Measurements from ENCODE around the gene ADPRH. TPM values are rescaled to one million over a fixed set of nuclear protein-coding genes. Genes with fewer than 3 reads are reported as not detected.

ADPRH gene
- total and polyA plus RNA-seq, 10 of the 15 experiments (the other 5 are each of a cell fraction or from before 2014, with no cell fraction given) = 2.3 to 32.6 (median 19.0) TPM

- Histone ChIP-seq H3K4me1 (ENCODE audit: control insufficient read depth, insufficient read depth, low read length) (peaks cover 59% of the 10 kb centered on the region), H3K9ac (ENCODE audit: control insufficient read depth, insufficient read depth, low read length) (peak within 1 kb of the TSS; percentile 80), H3K27ac (ENCODE audit: control insufficient read depth, insufficient read depth) (peak within 1 kb of the TSS; percentile 87), H2AFZ (ENCODE audit: control insufficient read depth, low read depth, low read length) (peak within 1 kb of the TSS; percentile 37), H3K36me3 (ENCODE audit: control insufficient read depth in 2 of 2, insufficient read depth in 2 of 2, low read length in 1 of 2) (no peaks in the 10 kb centered on the region), H4K20me1 (ENCODE audit: control insufficient read depth, insufficient read depth) (no peaks in the 10 kb centered on the region), H3K79me2 (ENCODE audit: control insufficient read depth, insufficient read depth, low read length) (peaks cover 25% of the 10 kb centered on the region), H3K4me3 (peak within 1 kb of the TSS; percentile 43), H3K4me2 (ENCODE audit: control insufficient read depth, insufficient read depth) (peak within 1 kb of the TSS; percentile 80), H3K9me3 (replicated peaks; ENCODE audit: control insufficient read depth, insufficient read depth, low read length) (no peaks in the 10 kb centered on the region), H3K27me3 (replicated peaks in 1 of 2; ENCODE audit: control insufficient read depth in 2 of 2, insufficient read depth in 2 of 2, low read length in 1 of 2) (no peaks in the 10 kb centered on the region)
- ATAC-seq (peak; percentile 2), DNase-seq (ENCODE audit: low read depth, low spot score) (no peak), FAIRE-seq (no peak)
- in situ Hi-C loops (cut with MboI) (loop anchor here (5.0 kb wide), 1 partner anchor 80 kb away; the partner anchor contains the start of gene COX17), intact Hi-C loops (cut with micrococcal nuclease; ENCODE audit: unreplicated experiment) (loop anchor here (1.0 kb wide), 3 partner anchors 17 to 35 kb away; no protein-coding TSS in a partner anchor)
- ChIA-PET CTCF (interaction anchor here (0.6 to 6.0 kb wide), 5 partner anchors 11 to 83 kb away, joined by 3 to 71 read pairs (median 13); no protein-coding TSS in a partner anchor), RAD21 (ENCODE audit: unreplicated experiment) (interaction anchor here (0.7 to 7.0 kb wide), 8 partner anchors 16 to 134 kb away, joined by 3 to 147 read pairs (median 4); partner anchors contain the start of genes CD80, COX17 and TMEM39A), POLR2A (interaction anchor here (6.2 to 10.4 kb wide), 4 partner anchors 9 to 40 kb away, joined by 57 to 133 read pairs (median 104); partner anchors contain the start of genes ADPRH and CD80), SMC1A (ENCODE audit: uncharacterized antibody, unreplicated experiment) (interaction anchor here (1.0 to 4.5 kb wide), 10 partner anchors 8 to 82 kb away, joined by 3 to 41 read pairs (median 10); partner anchors contain the start of genes ADPRH and CD80)
- TSS peak; percentile 48 for BruUV-seq (replicated peaks)
- WGBS (ENCODE audit: insufficient coverage, insufficient replicate concordance, low lambda C conversion rate, missing lambda C conversion rate) = under 1% methylated on average over 7 of the region's 7 CpGs
- peak in 1 of 2 experiments; percentile 42; a peak in 1 of 4 replicates for TF ChIP-seq EP300 (IDR thresholded peaks at IDR 0.05; ENCODE audit: borderline replicate concordance in 1 of 2, control insufficient read depth in 1 of 2, low read depth in 2 of 2, low read length in 2 of 2)
- TF ChIP-seq SMARCA5 (IDR thresholded peaks at IDR 0.05) = no peak
- peak; percentile 25; the same call in 1 of the 2 replicates for TF ChIP-seq BMI1 (IDR thresholded peaks at IDR 0.05; ENCODE audit: borderline replicate concordance)
- peak; percentile 81 for TF ChIP-seq SMAD5 (IDR thresholded peaks at IDR 0.05; ENCODE audit: low read depth)
- peak; percentile 85; the same call in 1 of the 2 replicates for TF ChIP-seq NR2F1 (conservative IDR thresholded peaks at IDR 0.05)
- no peak for TF ChIP-seq HCFC1 (IDR thresholded peaks at IDR 0.05; ENCODE audit: low read length)
- peak; percentile 67; the same call in 1 of the 2 replicates for TF ChIP-seq IKZF1 (conservative IDR thresholded peaks at IDR 0.05)
- no peak for TF ChIP-seq ESRRA (IDR thresholded peaks at IDR 0.05; ENCODE audit: low read length)
- TF ChIP-seq FOXM1 (IDR thresholded peaks at IDR 0.05; ENCODE audit: low read depth, low read length) = 0 out of 2 replicates have a peak, but pooled peaks have one; percentile 32
- no peak for TF ChIP-seq TCF3 (IDR thresholded peaks at IDR 0.05; ENCODE audit: borderline replicate concordance, insufficient read depth, low read depth, low read length)
- no peak for TF ChIP-seq TCF12 (IDR thresholded peaks at IDR 0.05; ENCODE audit: low read depth, low read length)
- TF ChIP-seq ELK1 (IDR thresholded peaks at IDR 0.05; ENCODE audit: low read depth, low read length) = no peak
- no peak for TF ChIP-seq SUPT20H (IDR thresholded peaks at IDR 0.05; ENCODE audit: borderline replicate concordance, control insufficient read depth, low read depth, low read length)
- no peak for TF ChIP-seq TARDBP (IDR thresholded peaks at IDR 0.05; ENCODE audit: borderline replicate concordance)
- no peak for TF ChIP-seq FOXK2 (IDR thresholded peaks at IDR 0.05)
- TF ChIP-seq YY1 (IDR thresholded peaks at IDR 0.05; ENCODE audit: low read depth, low read length) = no peak
- peak; percentile 56 for TF ChIP-seq RELA (IDR thresholded peaks at IDR 0.05; ENCODE audit: borderline replicate concordance, partially characterized antibody)
- TF ChIP-seq TBL1XR1 (IDR thresholded peaks at IDR 0.05; ENCODE audit: low read depth, low read length) = 0 out of 2 replicates have a peak, but pooled peaks have one; percentile 19
- TF ChIP-seq ZZZ3 (IDR thresholded peaks at IDR 0.05; ENCODE audit: control insufficient read depth, insufficient read length, low read depth) = no peak
- TF ChIP-seq JUNB (IDR thresholded peaks at IDR 0.05) = peak; percentile 39; the same call in 1 of the 2 replicates
- TF ChIP-seq SREBF1 (IDR thresholded peaks at IDR 0.05; ENCODE audit: low read length) = no peak
- TF ChIP-seq RB1 (IDR thresholded peaks at IDR 0.05; ENCODE audit: borderline replicate concordance) = no peak
- TF ChIP-seq LARP7 (IDR thresholded peaks at IDR 0.05) = no peak
- TF ChIP-seq MEF2A (IDR thresholded peaks at IDR 0.05; ENCODE audit: insufficient read depth, low read depth, low read length) = 0 out of 2 replicates have a peak, but pooled peaks have one; percentile 12
- TF ChIP-seq RAD51 (IDR thresholded peaks at IDR 0.05) = peak; percentile 72
- no peak for TF ChIP-seq SIN3A (IDR thresholded peaks at IDR 0.05; ENCODE audit: low read depth, low read length)
Measured at GRCh38 chr3:119597548-119598288, 18.4 kb downstream of the ADPRH start, which contains the start of gene PLA1A. PLA1A (plus strand) TSS chr3:119597885; CDS start chr3:119597914, 29 bp downstream.
